IMR-90 (cell line): ENCODE results near the gene MAP3K7CL. TPM values are rescaled to one million over a fixed set of nuclear protein-coding genes. Genes with fewer than 3 reads are reported as not detected.
A peak's percentile ranks its signal among the peaks of the same experiment; 100 is the strongest.

Source experiments
- ATAC-seq: fragments of 200-7000 bp; cut with Tn5 transposase; 2 replicates; pipeline ENCODE4 v1.9.1; 2020; ENCODE audit warnings: low read depth, mild to moderate bottlenecking, moderate library complexity
- BruUV-seq: library from RNA; stranded (reverse); fragments of 400-500 nt; replicated peaks from 2 replicates; lab custom pipeline; 2021; lab: Mats Ljungman, UMichigan
- CTCF ChIA-PET: fragments of 300-600 bp; formaldehyde crosslinking; extraction: SDS; loops from one replicate; lab custom pipeline; 2021; ENCODE audit warnings: antibody characterized with exemption; lab: Yijun Ruan, JAX
- POLR2A ChIA-PET: fragments of 300-600 bp; sonication (Branson Sonifier 250); formaldehyde crosslinking; loops from one replicate; lab custom pipeline; 2022; ENCODE audit warnings: antibody characterized with exemption; ENCODE audit not compliant: unreplicated experiment; lab: Charles Lee
- DNase-seq: peaks from one replicate; pipeline ENCODE4 v3.0.0; 2013
- H2AFZ ChIP-seq: replicated peaks from 2 replicates; pipeline ENCODE3; 2013; ENCODE audit warnings: low read length, mild to moderate bottlenecking; ENCODE audit not compliant: poor library complexity
- H2AK5ac ChIP-seq: 2 replicates; pipeline ENCODE4 v1.6.1; 2013; ENCODE audit warnings: low read depth, low read length, inconsistent platforms
- H2AK9ac ChIP-seq: replicated peaks from 2 replicates; pipeline ENCODE3; 2013; ENCODE audit warnings: mild to moderate bottlenecking, low read depth, low read length, moderate library complexity; ENCODE audit not compliant: poor library complexity
- H2BK120ac ChIP-seq: 2 replicates; pipeline ENCODE4 v1.6.1; 2013; ENCODE audit warnings: low read depth, low read length, inconsistent platforms
- H2BK15ac ChIP-seq: 3 replicates; pipeline ENCODE4 v1.6.1; 2013; ENCODE audit warnings: low read depth, low read length, inconsistent platforms
- H2BK20ac ChIP-seq: 2 replicates; pipeline ENCODE4 v1.6.1; 2013; ENCODE audit warnings: low read depth, mild to moderate bottlenecking, inconsistent platforms, low read length, moderate library complexity
- H2BK5ac ChIP-seq: 2 replicates; pipeline ENCODE4 v1.6.1; 2013; ENCODE audit warnings: mild to moderate bottlenecking, low read depth, low read length, inconsistent platforms; ENCODE audit not compliant: poor library complexity, severe bottlenecking
- H3K14ac ChIP-seq: replicated peaks from 2 replicates; pipeline ENCODE4 v1.6.1; 2013; ENCODE audit warnings: low read depth, low read length, inconsistent platforms
- H3K18ac ChIP-seq: 2 replicates; pipeline ENCODE4 v1.6.1; 2013; ENCODE audit warnings: low read depth, low read length, control low read depth
- H3K23ac ChIP-seq: 2 replicates; pipeline ENCODE4 v1.6.1; 2013; ENCODE audit warnings: low read depth, low read length, inconsistent platforms
- H3K27ac ChIP-seq: 2 replicates; pipeline ENCODE4 v1.5.1; 2013; ENCODE audit warnings: mild to moderate bottlenecking, control low read depth, low read length; ENCODE audit not compliant: insufficient read depth
- H3K27me3 ChIP-seq: 2 replicates; pipeline ENCODE4 v1.6.1; 2013; ENCODE audit warnings: low read length; ENCODE audit not compliant: control insufficient read depth, insufficient read depth
- H3K36me3 ChIP-seq: 2 replicates; pipeline ENCODE4 v1.6.1; 2013; ENCODE audit warnings: low read length, mixed read lengths; ENCODE audit not compliant: control insufficient read depth, insufficient read depth
- H3K4ac ChIP-seq: 2 replicates; pipeline ENCODE4 v1.6.1; 2013; ENCODE audit warnings: low read depth, low read length, inconsistent platforms
- H3K4me1 ChIP-seq: 2 replicates; pipeline ENCODE4 v1.6.1; 2013; ENCODE audit warnings: low read length, mixed read lengths; ENCODE audit not compliant: control insufficient read depth, insufficient read depth
- H3K4me2 ChIP-seq: 2 replicates; pipeline ENCODE4 v1.6.1; 2013; ENCODE audit warnings: low read depth, mild to moderate bottlenecking, control low read depth, low read length, moderate library complexity
- H3K4me3 ChIP-seq: 2 replicates; pipeline ENCODE4 v1.5.1; 2013; ENCODE audit warnings: low read depth, mild to moderate bottlenecking, control low read depth, low read length, moderate library complexity; ENCODE audit not compliant: insufficient read depth
- H3K56ac ChIP-seq: 2 replicates; pipeline ENCODE4 v1.6.1; 2013; ENCODE audit warnings: low read length, inconsistent platforms; ENCODE audit not compliant: insufficient read depth; ENCODE audit errors: extremely low read depth
- H3K79me1 ChIP-seq, 2 experiments: 2 replicates each; pipeline ENCODE4 v1.6.1; 2013; ENCODE audit warnings: low read length in 2 of 2, inconsistent platforms in 1 of 2, low read depth in 1 of 2
- H3K9ac ChIP-seq: 2 replicates; pipeline ENCODE4 v1.6.1; 2013; ENCODE audit warnings: low read depth, low read length, control low read depth
- H3K9me1 ChIP-seq: 2 replicates; pipeline ENCODE4 v1.6.1; 2013; ENCODE audit warnings: low read length, inconsistent platforms; ENCODE audit not compliant: insufficient read depth
- H3K9me3 ChIP-seq: 2 replicates; pipeline ENCODE4 v1.6.1; 2013; ENCODE audit warnings: low read length; ENCODE audit not compliant: control insufficient read depth, insufficient read depth
- H4K20me1 ChIP-seq: 2 replicates; pipeline ENCODE4 v1.6.1; 2013; ENCODE audit warnings: low read length, inconsistent platforms; ENCODE audit not compliant: insufficient read depth
- H4K5ac ChIP-seq: 2 replicates; pipeline ENCODE4 v1.6.1; 2013; ENCODE audit warnings: mild to moderate bottlenecking, low read depth, low read length, control low read depth
- H4K8ac ChIP-seq, 2 experiments: 2 replicates each; pipeline ENCODE4 v1.6.1; 2013; ENCODE audit warnings: low read depth in 2 of 2, low read length in 2 of 2, control low read depth in 1 of 2, inconsistent platforms in 1 of 2
- H4K91ac ChIP-seq: 2 replicates; pipeline ENCODE4 v1.6.1; 2013; ENCODE audit warnings: low read depth, low read length, inconsistent platforms; ENCODE audit not compliant: insufficient read depth
- BHLHE40 ChIP-seq: fragments of 150-350 bp; IDR thresholded peaks from 2 replicates; pipeline ENCODE4 v1.6.1; 2016; ENCODE audit warnings: mild to moderate bottlenecking, low read depth, low read length
- CEBPB ChIP-seq: IDR thresholded peaks from 2 replicates; pipeline ENCODE4 v1.6.1; 2012; ENCODE audit warnings: low read depth, low read length, improper control_type of control experiment
- CTCF ChIP-seq: conservative IDR thresholded peaks from 2 replicates; pipeline ENCODE4 v1.5.1; 2012; ENCODE audit warnings: mild to moderate bottlenecking, low read depth, low read length, improper control_type of control experiment
- ELK1 ChIP-seq: fragments of 150-350 bp; IDR thresholded peaks from 2 replicates; pipeline ENCODE4 v1.6.1; 2016; ENCODE audit warnings: low read depth, mild to moderate bottlenecking, low read length, moderate library complexity, borderline replicate concordance
- FOS ChIP-seq: fragments of 150-350 bp; IDR thresholded peaks from 2 replicates; pipeline ENCODE4 v1.6.1; 2016; ENCODE audit warnings: low read depth, low read length
- MAFK ChIP-seq: IDR thresholded peaks from 2 replicates; pipeline ENCODE4 v1.6.1; 2012; ENCODE audit warnings: low read depth, low read length, improper control_type of control experiment
- MXI1 ChIP-seq: IDR thresholded peaks from 2 replicates; pipeline ENCODE4 v1.6.1; 2012; ENCODE audit warnings: low read depth, mild to moderate bottlenecking, low read length, moderate library complexity, borderline replicate concordance
- NFE2L2 ChIP-seq: fragments of 150-350 bp; IDR thresholded peaks from 2 replicates; pipeline ENCODE4 v1.6.1; 2016; ENCODE audit warnings: low read depth, mild to moderate bottlenecking, low read length
- POLR2A ChIP-seq: IDR thresholded peaks from 2 replicates; pipeline ENCODE4 v1.6.1; 2012; ENCODE audit warnings: mild to moderate bottlenecking, low read depth, low read length
- RAD21 ChIP-seq: IDR thresholded peaks from 2 replicates; pipeline ENCODE4 v1.6.1; 2012; ENCODE audit warnings: low read length, improper control_type of control experiment
- RCOR1 ChIP-seq: IDR thresholded peaks from 2 replicates; pipeline ENCODE4 v1.6.1; 2012; ENCODE audit warnings: mild to moderate bottlenecking, low read length, improper control_type of control experiment; ENCODE audit not compliant: insufficient replicate concordance
- RFX5 ChIP-seq: IDR thresholded peaks from 2 replicates; pipeline ENCODE4 v1.8.0; 2012; ENCODE audit warnings: low read depth, mild to moderate bottlenecking, low read length, moderate library complexity
- USF2 ChIP-seq: fragments of 150-350 bp; IDR thresholded peaks from 2 replicates; pipeline ENCODE4 v1.6.1; 2017; ENCODE audit warnings: mild to moderate bottlenecking, antibody characterized with exemption, low read length, low read depth
- WGBS, 2 experiments: methylation state at CpG; one replicate each; pipeline versions ENCODE4 v1.1.5 to v1.1.7; 2013; ENCODE audit warnings: missing lambda C conversion rate in 2 of 2; ENCODE audit not compliant: insufficient read length in 1 of 2; ENCODE audit errors: extremely low coverage in 2 of 2; 5-methylcytosine and 5-hydroxymethylcytosine counted together
- dilution Hi-C: fragments of 300-500 bp; cut with HindIII; formaldehyde crosslinking; loops from one replicate; pipeline ENCODE4 v1.14.3; 2018; ENCODE audit warnings: low sequenced_read_pairs; ENCODE audit not compliant: unreplicated experiment
- in situ Hi-C: fragments of 300-500 bp; cut with MboI; formaldehyde crosslinking; loops from 3 replicates; pipeline ENCODE4 v1.14.3; 2019; ENCODE audit warnings: low sequenced_read_pairs, inconsistent platforms, mixed read lengths
- intact Hi-C: fragments of 100-400 bp; cut with micrococcal nuclease; formaldehyde crosslinking; loops from 2 replicates; pipeline ENCODE4 v1.10.0; 2022
- polyA plus RNA-seq, 3 experiments: library from polyadenylated mRNA; depleted of rRNA; stranded (reverse); fragments of >200 nt; gene quantifications; 2 replicates each; pipeline ENCODE4 v1.2.3, GENCODE V29; 2012; ENCODE audit warnings: low replicate concordance in 1 of 3
- total RNA-seq: library from RNA; depleted of rRNA; stranded (reverse); fragments of >200 nt; gene quantifications from 2 replicates; pipeline ENCODE4 v1.2.3, GENCODE V29; 2012

MAP3K7CL gene
- total and polyA plus RNA-seq, 2 of the 4 experiments (the other 2 are of a cell fraction), result 21.0 to 22.3 TPM

- TF ChIP-seq CTCF (no peak), POLR2A (no peak), RAD21 (no peak)
Measured at GRCh38 chr21:29215709-29216108, 85.3 kb downstream of the MAP3K7CL start (continued).

GRCh38 chr21:29217818-29218291 is 87.4 kb downstream of the MAP3K7CL start:
- H4K8ac ChIP-seq, result peak overlapping the region in 1 of 2 experiments; percentile 1; a peak in 1 of 4 replicates
- in situ Hi-C loops, result no loop called here
- H4K20me1 ChIP-seq, result no peaks in the 10 kb centered on the region
- H2BK120ac ChIP-seq, result peak overlapping the region; percentile 22; the same call in 1 of the 2 replicates
- peak; percentile 73 for ATAC-seq
- CTCF ChIA-PET, result no interaction called here
- no peak overlapping the region for H3K14ac ChIP-seq
- POLR2A ChIA-PET, result no interaction called here
- H2BK20ac ChIP-seq, result peak overlapping the region; percentile 35; the same call in 1 of the 2 replicates
- peak overlapping the region; percentile 47; the same call in 1 of the 2 replicates for H3K4me2 ChIP-seq
- no peak overlapping the region for H2AK5ac ChIP-seq
- no peaks in the 10 kb centered on the region for H3K27me3 ChIP-seq
- no peak overlapping the region for H3K4me3 ChIP-seq
- TF ChIP-seq RCOR1 (no peak), FOS (peak; percentile 98), ELK1 (no peak), MAFK (peak; percentile 29; the same call in 1 of the 2 replicates), USF2 (no peak), MXI1 (0 out of 2 replicates have a peak, but pooled peaks have one; percentile 52), RAD21 (no peak), NFE2L2 (peak; percentile 34; the same call in 1 of the 2 replicates), CEBPB (peak; percentile 95), BHLHE40 (peak; percentile 54; the same call in 1 of the 2 replicates), RFX5 (peak; percentile 40; the same call in 1 of the 2 replicates)
- peak overlapping the region; percentile 84 for H2BK5ac ChIP-seq
- intact Hi-C loops, result loop anchor here (5.0 kb wide), 2 partner anchors 36 to 126 kb away; no protein-coding TSS in a partner anchor
- peak overlapping the region; percentile 5; the same call in 1 of the 2 replicates for H3K27ac ChIP-seq
- no TSS peak for BruUV-seq
- no peaks in the 10 kb centered on the region for H3K36me3 ChIP-seq
- DNase-seq, result peak; percentile 99
- peaks cover 10% of the 10 kb centered on the region for H3K4me1 ChIP-seq
- no CpG with 5 or more reads among the region's 4 CpGs for WGBS, 2 experiments
- H3K9me3 ChIP-seq, result peaks cover 2% of the 10 kb centered on the region; the same call in 1 of the 2 replicates
- H4K5ac ChIP-seq, result peak overlapping the region; percentile 3; the same call in 1 of the 2 replicates
- peak overlapping the region; percentile 87 for H3K18ac ChIP-seq
- dilution Hi-C loops, result no loop called here
- no peak overlapping the region for H3K56ac ChIP-seq
- H3K9me1 ChIP-seq, result peaks cover 6% of the 10 kb centered on the region
- H2AK9ac ChIP-seq, result no peak overlapping the region
- no peak overlapping the region for H2BK15ac ChIP-seq
- H4K91ac ChIP-seq, result 0 out of 2 replicates have a peak overlapping the region, but pooled peaks have one; percentile 1
- H2AFZ ChIP-seq, result no peak overlapping the region
- no peak overlapping the region for H3K23ac ChIP-seq
- no peak overlapping the region for H3K9ac ChIP-seq
- H3K4ac ChIP-seq, result peak overlapping the region; percentile 26; the same call in 1 of the 2 replicates
- H3K79me1 ChIP-seq, result peaks cover 9 to 23% of the 10 kb centered on the region in 2 experiments; a peak in 3 of 4 replicates
